DOHH2 (cell line): ENCODE measurements around the gene CCSER2.

ENCODE experiments used
- CTCF ChIP-seq: fragments of 200-600 bp; sonication (generic); IDR thresholded peaks from one replicate; pipeline ENCODE4 v1.5.1; 2014; ENCODE audit warnings: antibody characterized with exemption, mild to moderate bottlenecking, low read depth, low read length; ENCODE audit not compliant: poor library complexity, severe bottlenecking
- EZH2phosphoT487 ChIP-seq: fragments of 200-600 bp; sonication (generic); IDR thresholded peaks from 2 replicates; pipeline ENCODE4 v1.6.1; 2017; ENCODE audit warnings: borderline replicate concordance, mild to moderate bottlenecking, antibody characterized with exemption, low read length, moderate library complexity, mixed read lengths

- TF ChIP-seq CTCF (no peak), EZH2phosphoT487 (no peak)
Measured at GRCh38 chr10:84432891-84433290, 104.5 kb downstream of the CCSER2 start.
